K562 (cell line): ENCODE measurements around the gene BRME1. TPM values are rescaled to one million over a fixed set of nuclear protein-coding genes. Genes with fewer than 3 reads are reported as not detected.

Experiments
- CC2D1A ChIP-seq: fragments of 450-650 bp; IDR thresholded peaks from 2 replicates; pipeline ENCODE4 v1.6.1; 2017; ENCODE audit warnings: mild to moderate bottlenecking
- CCNT2 ChIP-seq: IDR thresholded peaks from 2 replicates; pipeline ENCODE4 v1.6.1; 2011; ENCODE audit warnings: borderline replicate concordance, low read depth, mild to moderate bottlenecking, moderate library complexity, mixed read lengths, low read length; ENCODE audit not compliant: insufficient read length; ENCODE audit errors: extremely low read depth
- CEBPG ChIP-seq, 3 experiments: fragments of 200-800 bp in 1 of 3; sonication (Bioruptor generic) in 1 of 3; sonication (generic) in 1 of 3; formaldehyde crosslinking in 1 of 3; IDR thresholded peaks in 2 of 3; conservative IDR thresholded peaks in 1 of 3; 2 replicates each; pipeline versions ENCODE4 v1.6.1 to v1.8.0; 2016 to 2022; ENCODE audit warnings: missing compliant biosample characterization in 2 of 3, missing genetic modification characterization in 2 of 3, mild to moderate bottlenecking in 1 of 3, missing genetic modification reagents in 1 of 3
- CHD4 ChIP-seq: fragments of 200-600 bp; sonication (generic); IDR thresholded peaks from 3 replicates; pipeline ENCODE4 v1.6.1; 2012; ENCODE audit warnings: low read depth, mild to moderate bottlenecking, mixed read lengths, low read length, inconsistent platforms; ENCODE audit not compliant: insufficient read depth, insufficient replicate concordance, poor library complexity, severe bottlenecking
- CTBP1 ChIP-seq: fragments of 450-650 bp; IDR thresholded peaks from 2 replicates; pipeline ENCODE4 v1.6.1; 2016; ENCODE audit warnings: borderline replicate concordance
- ELF2 ChIP-seq: fragments of 250-450 bp; sonication (Bioruptor Pico); IDR thresholded peaks from 2 replicates; pipeline ENCODE4 v1.5.0; 2021; ENCODE audit warnings: mild to moderate bottlenecking
- GABPB1 ChIP-seq: sonication (generic); formaldehyde crosslinking; IDR thresholded peaks from 2 replicates; pipeline ENCODE4 v1.8.0; 2022; ENCODE audit warnings: mild to moderate bottlenecking, missing genetic modification reagents
- GMEB1 ChIP-seq: fragments of 250-450 bp; sonication (Bioruptor Pico); IDR thresholded peaks from 2 replicates; pipeline ENCODE4 v1.4.0; 2020; ENCODE audit warnings: mild to moderate bottlenecking
- GTF2F1 ChIP-seq: IDR thresholded peaks from 2 replicates; pipeline ENCODE4 v1.6.1; 2011; ENCODE audit warnings: low read depth, low read length, improper control_type of control experiment
- HLTF ChIP-seq: fragments of 450-650 bp; IDR thresholded peaks from 2 replicates; pipeline ENCODE4 v1.6.1; 2016
- HMBOX1 ChIP-seq: sonication (generic); IDR thresholded peaks from 2 replicates; pipeline ENCODE4 v1.6.1; 2016
- HNRNPH1 ChIP-seq: fragments of 200-400 bp; formaldehyde crosslinking; optimal IDR thresholded peaks from 2 replicates; pipeline ENCODE3; 2017; ENCODE audit warnings: low read depth, mild to moderate bottlenecking, low read length, moderate library complexity
- KDM2B ChIP-seq: fragments of 250-450 bp; sonication (Bioruptor Pico); IDR thresholded peaks from 2 replicates; pipeline ENCODE4 v1.8.0; 2021; ENCODE audit warnings: mild to moderate bottlenecking, moderate library complexity
- MCM7 ChIP-seq, 2 experiments: fragments of 450-650 bp; IDR thresholded peaks; 2 replicates each; pipeline ENCODE4 v1.6.1; 2016 to 2018
- MEF2A ChIP-seq: IDR thresholded peaks from 2 replicates; pipeline ENCODE4 v1.6.1; 2011; ENCODE audit warnings: low read depth, mild to moderate bottlenecking, low read length, moderate library complexity; ENCODE audit not compliant: control insufficient read depth
- SIX5 ChIP-seq, 2 experiments: IDR thresholded peaks; 2 replicates each; pipeline ENCODE4 v1.6.1; 2011; ENCODE audit warnings: low read length in 2 of 2, borderline replicate concordance in 1 of 2, low read depth in 1 of 2, mild to moderate bottlenecking in 1 of 2, moderate library complexity in 1 of 2; ENCODE audit not compliant: insufficient read depth in 1 of 2
- SMAD1 ChIP-seq: fragments of 150-350 bp; IDR thresholded peaks from 2 replicates; pipeline ENCODE4 v1.6.1; 2014; ENCODE audit warnings: low read length, low read depth; ENCODE audit not compliant: partially characterized antibody
- SNAPC5 ChIP-seq: fragments of 250-450 bp; sonication (Bioruptor Pico); IDR thresholded peaks from 2 replicates; pipeline ENCODE4 v1.8.0; 2021; ENCODE audit warnings: moderate library complexity, mild to moderate bottlenecking, inconsistent platforms
- SP1 ChIP-seq: sonication (generic); formaldehyde crosslinking; IDR thresholded peaks from 2 replicates; pipeline ENCODE4 v1.8.1; 2022; ENCODE audit warnings: mild to moderate bottlenecking, missing genetic modification reagents
- TCF7 ChIP-seq: sonication (generic); IDR thresholded peaks from 2 replicates; pipeline ENCODE4 v1.6.1; 2016; ENCODE audit warnings: antibody characterized with exemption, borderline replicate concordance
- ZHX1 ChIP-seq: fragments of 150-350 bp; conservative IDR thresholded peaks from 2 replicates; pipeline ENCODE4 v1.6.1; 2014; ENCODE audit warnings: low read length
- ZNF175 ChIP-seq: fragments of 200-800 bp; sonication (Bioruptor generic); IDR thresholded peaks from 2 replicates; pipeline ENCODE4 v1.6.1; 2016; ENCODE audit warnings: low read depth, mild to moderate bottlenecking, missing genetic modification characterization, missing compliant biosample characterization
- ZNF830 ChIP-seq: fragments of 250-450 bp; sonication (Bioruptor Pico); IDR thresholded peaks from 2 replicates; pipeline ENCODE4 v1.5.0; 2021; ENCODE audit warnings: mild to moderate bottlenecking
- polyA plus RNA-seq, 8 experiments: library from polyadenylated mRNA; depleted of rRNA in 4 of 8; stranded (reverse) in 5 of 8; unstranded in 3 of 8; fragments of >200 nt; fragmentation: Nextera tagmentation in 2 of 8; fragmentation: Illumina TruSeq in 1 of 8; extraction: Ambion mirVana in 2 of 8; extraction: Trizol in 1 of 8; gene quantifications; 2 replicates each; pipeline versions ENCODE4 v1.2.1 to v1.2.3, GENCODE V29; 2011 to 2014; ENCODE audit warnings: inconsistent platforms in 1 of 8, missing spikeins in 1 of 8
- total RNA-seq, 7 experiments: library from RNA; depleted of rRNA in 6 of 7; stranded (reverse); fragments of >200 nt in 6 of 7; fragmentation: Illumina TruSeq in 2 of 7; extraction: Trizol in 2 of 7; gene quantifications; 2 replicates each; pipeline versions ENCODE4 v1.2.1 to v1.2.3, GENCODE V29; 2011 to 2021; ENCODE audit warnings: low replicate concordance in 1 of 7

Gene BRME1
- total and polyA plus RNA-seq, 9 of the 15 experiments (the other 6 are each of a cell fraction or from before 2014, with no cell fraction given), result 0.75 to 6.1 (median 3.6) TPM

GRCh38 chr19:13842291-13843103 is 63.4 kb downstream of the BRME1 start (continued):
- TF ChIP-seq HMBOX1, result no peak
- 0 out of 2 replicates have a peak, but pooled peaks have one; percentile 29 for TF ChIP-seq ZNF175 (CRISPR knock-in tag)
- no peak for TF ChIP-seq ZHX1
- TF ChIP-seq CCNT2, result peak; percentile 83
- TF ChIP-seq GMEB1 (CRISPR knock-in tag), result peak; percentile 38; the same call in 1 of the 2 replicates
- TF ChIP-seq GTF2F1, result 0 out of 2 replicates have a peak, but pooled peaks have one; percentile 59
- TF ChIP-seq CTBP1, result peak; percentile 66
- no peak for TF ChIP-seq ELF2 (CRISPR knock-in tag)
- no peak for TF ChIP-seq MEF2A
- TF ChIP-seq MCM7 (IDR thresholded peaks at IDR 0.05), result no peak
- TF ChIP-seq CEBPG (CRISPR knock-in tag; IDR thresholded peaks at IDR 0.05), result no peak
- no peak for TF ChIP-seq CEBPG (tag; conservative IDR thresholded peaks at IDR 0.05 in 1 of 2, IDR thresholded peaks at IDR 0.05 in 1 of 2)
- no peak for TF ChIP-seq CHD4
- no peak for TF ChIP-seq HLTF
- TF ChIP-seq HNRNPH1, result no peak
- TF ChIP-seq TCF7, result no peak
- no peak for TF ChIP-seq SNAPC5
- no peak for TF ChIP-seq SIX5 (IDR thresholded peaks at IDR 0.05; ENCODE audit: borderline replicate concordance in 1 of 2, insufficient read depth in 1 of 2, low read depth in 1 of 2, low read length in 2 of 2)
- no peak for TF ChIP-seq SMAD1
- TF ChIP-seq SP1 (CRISPR knock-in tag), result no peak
- no peak for TF ChIP-seq GABPB1 (CRISPR knock-in tag)
- no peak for TF ChIP-seq CC2D1A
- no peak for TF ChIP-seq KDM2B
- TF ChIP-seq ZNF830 (CRISPR knock-in tag), result no peak
